ENCODE results near the gene PTPRM.
"Not testable (repeated sequence)": the region's sequence is repeated elsewhere in the genome, so short reads cannot be mapped to it uniquely, and the experiment has no call there.

Gene PTPRM

DNA sequence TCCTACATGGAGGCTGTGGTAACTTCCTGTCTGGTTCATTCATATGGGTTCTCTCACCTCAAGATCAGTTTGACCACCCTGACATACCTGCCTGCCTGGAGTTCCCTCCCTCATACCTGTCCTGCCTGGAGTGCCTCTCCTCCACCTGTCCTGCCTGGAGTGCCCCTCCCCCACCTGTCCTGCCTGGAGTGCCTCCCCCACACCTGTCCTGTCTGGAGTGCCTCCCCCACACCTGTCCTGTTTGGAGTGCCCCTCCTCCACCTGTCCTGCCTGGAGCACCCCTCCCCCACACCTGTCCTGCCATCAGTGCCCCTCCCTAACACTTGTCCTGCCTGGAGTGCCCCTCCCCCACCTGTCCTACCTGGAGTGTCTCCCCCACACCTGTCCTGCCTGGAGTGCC, 461.9 kb downstream of the PTPRM start:
- DNase-seq = no peak

DNA sequence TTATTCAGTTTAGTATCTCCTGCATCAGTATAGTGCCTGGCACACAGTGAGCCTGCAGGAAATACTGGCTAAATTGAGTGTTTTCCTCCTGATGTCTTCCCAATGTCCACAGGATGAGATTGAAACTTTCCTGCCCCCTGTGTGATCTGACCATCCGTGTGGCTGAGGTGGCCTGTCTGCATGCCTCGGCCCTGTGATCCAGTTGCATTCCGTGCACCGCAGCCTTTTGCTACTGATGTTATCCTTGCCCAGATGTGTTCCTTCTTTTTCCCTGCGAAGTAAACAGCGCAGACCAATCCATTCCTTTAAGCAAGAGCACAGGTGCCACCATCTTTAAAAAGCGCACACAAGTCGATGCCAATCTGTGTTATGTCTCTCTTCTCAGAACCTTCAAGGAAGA, 462.6 kb downstream of the PTPRM start:
- DNase-seq = no peak

DNA sequence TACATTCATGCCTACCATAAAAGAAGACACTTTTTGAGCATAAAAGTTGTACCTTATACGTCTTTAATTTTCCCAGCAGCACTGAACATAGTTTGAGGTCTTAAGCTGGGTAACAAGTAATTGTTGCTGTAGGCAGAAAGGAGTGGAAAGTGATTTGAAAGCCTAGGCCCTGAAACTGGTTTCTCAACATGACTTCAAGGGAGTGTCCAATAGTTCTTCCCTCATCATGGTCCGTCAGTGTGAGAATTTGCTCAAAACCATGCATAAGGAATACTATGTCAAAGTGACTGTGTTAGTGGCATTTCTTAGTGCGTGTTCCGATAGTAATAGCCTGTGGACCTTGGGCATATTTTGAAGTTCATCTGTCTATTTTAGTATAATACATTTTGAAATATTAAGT, 463.1 kb downstream of the PTPRM start:
- no peak for DNase-seq

DNA sequence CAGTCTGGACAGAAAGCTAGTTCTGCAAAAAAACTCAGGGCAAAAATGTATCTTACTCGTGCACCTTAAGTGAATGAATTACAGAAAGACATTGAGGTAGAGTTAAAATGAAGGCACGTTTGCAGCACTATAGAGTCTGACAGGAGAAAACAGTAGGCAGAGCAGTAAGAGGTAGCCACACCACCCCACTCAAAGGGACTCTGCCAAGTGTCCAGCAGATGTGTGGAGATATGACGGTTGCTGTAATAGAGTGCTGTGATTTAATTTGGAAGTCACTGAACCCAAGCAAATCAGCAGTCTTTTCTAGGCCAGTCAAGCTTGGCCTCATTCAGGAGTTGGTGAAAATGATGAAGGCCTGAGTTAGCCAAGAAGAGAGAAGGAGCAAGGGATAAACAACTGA, 464.4 kb downstream of the PTPRM start:
- DNase-seq = no peak

DNA sequence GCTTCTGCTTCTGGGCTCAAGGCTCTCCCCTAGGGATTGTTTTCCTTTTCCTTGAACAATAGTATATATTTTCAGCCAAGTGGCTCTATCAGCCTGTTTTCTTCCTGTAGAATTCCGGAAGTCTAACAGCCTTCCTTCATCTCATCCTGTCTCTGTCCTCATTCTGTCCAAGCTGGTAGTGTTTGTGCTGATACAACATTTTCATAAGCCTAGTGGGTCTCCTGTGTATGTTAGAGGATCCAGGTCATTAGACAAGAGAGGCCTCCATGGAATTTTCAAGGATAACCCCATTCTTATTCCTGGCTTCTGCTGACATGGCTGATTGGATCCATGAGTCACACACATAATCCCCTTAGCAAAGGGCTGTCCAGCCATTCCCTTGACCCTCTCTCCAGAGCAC, 467.6 kb downstream of the PTPRM start:
- DNase-seq = no peak

DNA sequence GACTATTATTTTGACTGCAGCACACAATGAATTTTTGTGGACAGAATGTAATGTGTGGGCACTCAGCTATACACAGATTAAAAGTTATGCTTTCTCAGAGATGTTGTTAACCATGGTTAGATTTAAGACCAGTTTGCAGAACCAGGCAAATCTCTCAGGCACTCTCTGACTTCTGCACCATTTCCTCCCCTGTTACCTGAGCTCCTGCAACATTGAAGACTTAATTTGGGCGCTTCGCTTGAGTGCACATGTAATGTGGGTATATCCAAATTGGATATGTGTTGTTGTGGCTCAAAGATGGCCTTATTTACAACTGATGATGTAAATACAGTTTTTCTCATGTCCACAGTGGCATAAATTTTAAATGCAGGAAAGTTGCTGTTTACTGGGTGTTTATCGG, 469.4 kb downstream of the PTPRM start:
- no peak for DNase-seq

DNA sequence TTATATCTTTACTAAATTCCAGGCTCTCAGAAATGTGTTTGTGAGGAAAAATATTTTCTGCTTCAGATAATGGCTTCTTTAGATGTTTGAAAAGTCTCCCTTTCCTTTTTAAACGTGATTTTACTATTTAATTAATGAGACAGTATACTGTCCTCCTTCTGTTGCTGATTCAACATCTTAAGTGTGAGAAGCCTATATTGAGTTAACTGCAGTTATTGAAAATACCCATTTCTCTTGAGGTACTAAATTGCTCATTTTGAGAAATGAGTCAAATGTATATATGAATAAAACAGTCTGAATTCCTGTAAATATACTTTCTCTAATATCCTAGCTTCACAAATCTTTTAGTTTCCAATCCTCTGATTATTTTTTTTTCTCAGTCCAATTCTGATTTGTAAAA, 470.2 kb downstream of the PTPRM start:
- no peak for DNase-seq

DNA sequence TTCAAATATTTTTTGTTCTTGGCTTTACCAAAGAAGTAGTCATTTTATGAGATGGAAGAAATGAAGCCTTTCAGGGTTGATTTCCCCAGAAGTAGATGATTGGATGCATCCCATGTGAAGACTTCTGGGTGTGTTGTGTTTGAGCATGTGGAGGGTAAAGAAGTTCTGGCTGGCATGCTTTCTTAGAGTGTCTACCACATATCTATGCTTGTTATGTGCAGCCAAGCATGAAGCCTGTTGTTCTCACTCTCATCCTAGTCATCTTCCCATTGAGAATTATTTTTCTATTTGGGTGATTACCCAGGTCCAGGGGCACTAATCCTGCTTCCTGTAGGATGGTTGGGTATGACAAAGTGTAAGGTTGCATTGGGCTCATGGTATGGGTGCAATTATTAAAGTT, 472.9 kb downstream of the PTPRM start:
- no peak for DNase-seq

DNA sequence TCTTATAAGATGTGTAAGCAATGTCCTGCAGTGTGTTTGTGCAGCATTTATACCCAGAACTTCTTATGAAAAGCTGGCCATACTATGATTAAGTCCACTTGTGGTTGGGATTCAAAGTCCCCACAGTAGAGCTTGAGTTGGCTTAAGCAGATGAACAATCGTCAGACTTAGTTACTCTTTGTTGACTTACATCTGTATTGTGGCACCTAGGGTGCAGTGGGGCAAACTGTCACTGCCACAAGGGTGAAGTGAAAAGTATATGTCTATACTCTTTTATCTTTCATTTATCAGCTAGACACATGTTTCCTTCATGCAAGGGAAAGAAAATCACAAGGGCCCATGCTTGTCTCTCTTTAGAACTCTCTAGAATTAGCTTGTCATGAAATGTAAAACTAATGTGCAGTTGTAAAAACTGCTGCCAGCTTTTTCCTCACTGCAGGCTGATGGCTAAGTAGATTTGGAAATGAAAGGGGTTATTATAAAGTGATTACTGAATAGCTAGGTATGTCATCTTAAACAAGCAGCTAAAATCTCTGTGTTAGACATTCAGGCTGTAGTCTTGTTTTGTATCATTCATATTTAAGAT, 474.5 kb downstream of the PTPRM start:
- DNase-seq = no peak

DNA sequence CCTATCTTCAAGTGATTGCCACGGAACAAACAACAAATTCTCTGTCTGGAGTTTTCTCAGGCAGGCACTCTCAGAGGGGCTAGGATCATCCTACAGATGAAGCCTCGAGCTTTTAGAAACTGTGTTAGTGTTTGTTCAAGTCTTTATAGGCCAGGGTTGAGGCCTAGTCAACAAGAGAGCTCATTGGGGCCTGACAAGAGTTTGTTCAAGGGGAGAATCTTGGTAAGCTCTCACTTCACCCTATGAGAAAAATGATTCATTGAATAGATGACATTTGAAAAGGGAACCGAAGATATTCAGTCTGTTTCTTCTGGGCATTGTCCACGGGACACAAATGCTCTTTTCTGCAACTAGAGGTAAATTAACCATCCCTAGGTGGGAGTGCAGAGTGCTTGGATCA, 476.9 kb downstream of the PTPRM start:
- no peak for DNase-seq

DNA sequence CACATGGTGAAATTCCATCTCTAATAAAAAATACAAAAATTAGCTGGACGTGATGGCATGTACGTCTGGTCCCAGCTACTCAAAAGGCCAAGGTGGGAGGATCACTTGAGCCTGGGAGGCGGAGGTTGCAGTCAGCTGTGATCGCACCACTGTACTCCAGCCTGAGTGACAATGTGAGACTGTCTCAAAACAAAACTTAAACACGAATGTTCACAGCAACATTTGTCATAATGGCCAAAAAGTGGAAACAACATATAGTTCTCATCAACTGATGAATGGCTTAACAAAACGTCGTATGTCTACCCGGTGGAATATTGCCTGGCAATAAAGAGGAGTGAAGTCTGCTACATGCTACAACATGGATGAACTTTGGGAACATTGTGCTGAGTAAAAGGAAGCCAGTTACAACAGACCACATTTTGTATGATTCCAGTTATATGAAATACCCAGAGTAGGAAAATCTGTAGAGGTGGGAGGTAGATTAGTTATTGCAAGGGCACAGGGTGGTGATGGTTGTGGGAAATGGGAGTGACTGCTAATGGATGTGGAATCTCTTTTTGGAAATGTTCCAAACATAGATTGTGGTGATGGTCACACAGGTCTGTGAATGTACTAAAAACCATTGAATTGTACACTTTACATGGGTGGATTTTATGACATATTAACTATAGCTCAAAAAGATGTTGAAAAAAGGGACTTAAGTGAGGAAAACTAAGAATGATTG, 478.2 kb downstream of the PTPRM start:
- no peak for DNase-seq

DNA sequence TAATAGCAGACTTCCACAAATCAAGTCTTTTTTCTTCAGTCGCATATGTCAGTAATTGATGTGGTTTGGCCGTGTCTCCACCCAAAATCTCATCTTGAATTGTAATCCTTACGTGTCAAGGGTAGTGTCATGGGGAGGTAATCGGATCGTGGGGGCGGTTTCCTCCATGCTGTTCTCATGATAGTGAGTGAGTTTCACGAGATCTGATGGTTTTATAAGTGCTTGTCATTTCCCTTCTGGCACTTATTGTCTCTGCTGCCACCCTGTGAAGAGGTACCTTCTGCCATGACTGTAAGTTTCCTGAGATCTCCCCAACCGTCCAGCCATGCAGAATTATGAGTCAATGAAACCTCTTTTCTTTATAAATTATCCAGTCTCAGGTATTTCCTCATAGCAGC, 478.8 kb downstream of the PTPRM start:
- peak; percentile 3 to 24 for DNase-seq

DNA sequence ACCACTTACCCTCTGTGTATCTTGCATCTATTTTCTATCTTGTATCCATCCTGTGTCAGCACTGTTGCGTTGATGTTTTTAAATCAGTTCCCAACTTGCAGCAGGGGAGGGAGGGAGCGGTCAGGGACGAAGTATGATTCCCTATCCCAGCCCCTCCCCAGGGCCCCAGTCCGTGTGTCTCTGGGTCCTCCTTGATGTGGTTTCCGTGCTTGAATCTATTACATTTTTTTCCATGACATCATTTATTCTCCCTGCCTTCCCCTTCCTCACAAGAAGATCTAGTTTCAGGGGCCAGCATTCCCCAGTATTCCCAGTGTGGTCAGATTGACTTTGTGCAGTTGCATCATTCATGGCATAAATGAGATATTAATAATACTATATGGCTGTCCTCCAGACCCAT, 479.3 kb downstream of the PTPRM start:
- DNase-seq = no peak

DNA sequence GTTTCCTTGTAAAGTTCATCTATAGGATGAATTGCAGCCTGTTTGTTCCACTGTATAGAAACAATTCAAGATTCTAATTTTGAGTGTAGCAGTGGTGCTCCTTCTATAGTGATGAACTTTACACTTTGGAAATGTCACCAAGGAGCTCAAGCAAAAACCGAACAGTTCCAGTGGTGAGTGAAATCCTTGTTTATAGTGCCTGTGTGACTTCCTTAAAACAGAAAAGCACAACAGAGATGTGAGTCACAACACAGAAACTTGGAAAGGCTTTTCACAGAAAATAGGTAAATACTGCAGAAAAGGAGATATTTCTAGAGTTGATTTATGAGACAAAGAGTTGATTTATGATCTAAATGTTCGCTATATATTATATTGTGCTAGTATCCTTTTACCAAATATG, 482.0 kb downstream of the PTPRM start:
- no peak for DNase-seq

DNA sequence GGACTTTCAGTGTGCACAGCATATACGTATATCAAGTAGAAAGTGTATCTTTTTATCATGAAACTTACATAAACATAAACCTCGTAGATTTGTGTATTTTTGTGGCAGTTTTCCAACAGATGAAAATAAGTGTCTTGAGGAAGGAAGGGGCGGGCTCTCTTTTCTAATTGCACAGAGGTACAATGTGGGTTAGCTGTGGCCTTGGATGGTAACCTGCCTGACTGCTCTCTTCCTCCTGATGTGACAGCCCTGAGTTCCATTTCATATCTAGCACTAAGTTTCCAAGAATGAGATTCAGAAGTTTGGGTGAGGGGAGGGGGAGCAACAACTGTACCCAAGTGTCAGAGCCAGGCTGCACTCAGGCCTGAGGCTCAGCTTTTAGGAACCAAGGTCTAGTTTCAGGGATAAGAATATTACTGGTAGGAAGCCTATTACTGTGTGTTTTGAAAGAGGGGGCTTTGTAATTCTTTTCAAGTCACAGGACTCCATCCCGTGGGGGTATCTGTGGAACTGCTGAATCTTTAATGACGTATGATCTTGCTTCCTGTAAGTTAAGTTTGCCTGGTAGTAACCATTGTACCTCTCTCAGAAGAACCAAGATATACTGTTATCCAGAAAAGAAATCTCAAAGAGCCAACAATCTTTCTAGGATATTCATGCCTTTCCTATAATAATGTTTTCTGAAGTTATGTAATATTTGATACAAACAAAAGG, 483.7 kb downstream of the PTPRM start:
- DNase-seq = no peak

DNA sequence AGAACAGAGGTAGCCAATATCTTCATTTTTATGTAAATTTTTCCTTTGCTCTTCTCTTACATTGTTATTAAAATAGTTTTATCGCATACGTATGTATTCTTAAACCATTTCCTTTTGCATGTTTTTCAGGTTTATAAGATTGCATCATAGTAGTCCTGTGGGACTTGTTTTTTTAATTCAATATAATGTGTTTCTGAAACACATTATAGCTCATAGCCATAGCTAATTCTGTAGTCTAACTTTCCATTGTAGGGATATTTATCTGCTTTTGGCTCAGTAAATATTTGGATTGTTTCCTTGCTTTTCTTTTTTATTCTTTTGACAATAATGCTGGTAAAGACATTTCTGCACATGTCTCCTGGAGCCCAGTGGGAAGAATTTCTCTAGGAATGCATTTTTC, 484.3 kb downstream of the PTPRM start:
- DNase-seq = no peak

DNA sequence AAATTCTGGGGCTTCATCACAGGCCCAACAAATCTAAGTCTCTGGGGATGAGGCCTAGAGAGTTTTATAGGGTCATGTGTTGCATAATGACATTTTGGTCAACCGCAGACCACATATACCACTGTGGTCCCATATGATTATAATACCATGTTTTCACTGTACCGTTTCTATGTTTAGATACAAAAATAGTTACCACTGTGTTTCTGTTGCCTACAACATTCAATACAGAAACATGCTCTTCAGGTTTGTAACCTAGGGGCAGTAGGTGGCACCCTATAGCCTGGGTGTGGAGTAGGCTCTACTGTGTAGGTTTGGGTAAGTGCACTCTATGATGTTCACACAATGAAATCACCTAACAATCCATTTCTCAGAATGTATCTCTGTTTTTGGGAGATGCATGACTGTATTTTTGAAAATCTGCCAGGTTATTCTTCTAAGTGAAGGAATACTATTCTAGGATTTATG, 485.2 kb downstream of the PTPRM start:
- DNase-seq = no peak

DNA sequence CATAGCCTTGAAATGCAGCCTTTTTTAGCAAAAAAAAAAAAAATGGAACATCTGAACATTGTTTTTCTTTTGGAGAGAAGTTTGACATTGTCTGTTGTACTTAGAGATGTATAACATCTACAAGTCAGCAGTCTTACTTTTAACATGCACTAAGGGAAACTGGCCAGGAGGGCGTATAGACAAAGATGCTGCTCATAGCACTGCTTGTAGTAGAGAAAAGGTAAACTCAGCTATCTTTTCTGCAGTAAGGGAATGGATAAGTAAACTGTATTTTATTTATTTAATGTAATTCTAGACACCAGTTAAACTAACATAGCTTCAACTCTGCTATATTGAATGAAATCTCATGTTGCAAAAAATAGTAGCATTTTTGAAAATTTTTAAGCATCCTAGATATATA, 489.6 kb downstream of the PTPRM start:
- no peak for DNase-seq

DNA sequence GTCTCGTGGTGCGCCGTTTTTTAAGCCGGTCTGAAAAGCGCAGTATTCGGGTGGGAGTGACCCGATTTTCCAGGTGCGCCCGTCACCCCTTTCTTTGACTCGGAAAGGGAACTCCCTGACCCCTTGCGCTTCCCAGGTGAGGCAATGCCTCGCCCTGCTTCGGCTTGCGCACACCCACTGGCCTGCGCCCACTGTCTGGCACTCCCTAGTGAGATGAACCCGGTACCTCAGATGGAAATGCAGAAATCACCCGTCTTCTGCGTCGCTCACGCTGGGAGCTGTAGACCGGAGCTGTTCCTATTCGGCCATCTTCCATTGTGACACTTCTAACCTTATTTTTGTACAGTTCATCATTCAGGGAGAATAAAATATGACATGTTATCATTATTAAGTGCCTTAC, 496.0 kb downstream of the PTPRM start:
- not testable (repeated sequence) for DNase-seq

DNA sequence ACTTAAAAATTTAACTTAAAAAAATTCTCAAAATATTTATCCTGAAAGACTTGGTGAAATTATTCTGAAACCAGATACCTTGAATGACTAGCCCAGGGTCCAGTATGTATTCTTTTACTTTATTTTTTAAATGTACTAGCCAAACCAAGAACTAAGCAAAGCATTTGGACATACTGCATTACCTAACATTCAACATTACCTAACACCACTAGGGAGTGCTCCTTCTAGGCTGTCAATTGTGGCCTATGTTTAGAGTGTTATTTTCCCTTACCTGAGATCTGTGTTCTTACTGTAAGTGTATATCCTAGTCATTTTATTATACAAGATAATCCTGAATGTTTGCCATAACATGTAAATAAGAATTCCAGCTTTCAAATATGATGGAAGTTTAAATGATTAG, 496.6 kb downstream of the PTPRM start:
- no peak for DNase-seq

DNA sequence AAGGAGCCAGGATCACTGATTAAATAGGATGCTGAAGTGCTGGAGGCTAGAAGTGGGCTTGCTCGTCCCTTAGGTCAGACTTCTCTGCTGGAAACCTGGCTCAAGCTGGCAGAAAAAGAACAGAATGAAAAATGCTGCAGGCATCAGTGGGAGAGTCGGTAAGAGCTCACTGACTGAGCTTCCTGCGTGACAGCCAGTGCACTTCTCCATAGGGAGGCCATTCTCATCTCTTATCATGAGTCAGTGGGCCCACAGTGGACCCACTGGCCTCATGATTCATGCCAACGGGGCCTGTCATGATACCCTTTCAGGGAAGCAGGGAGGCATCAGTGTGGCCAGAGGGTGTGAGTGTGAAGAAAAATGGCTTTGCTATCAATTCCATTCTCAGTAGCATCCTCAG, 498.2 kb downstream of the PTPRM start:
- no peak for DNase-seq

DNA sequence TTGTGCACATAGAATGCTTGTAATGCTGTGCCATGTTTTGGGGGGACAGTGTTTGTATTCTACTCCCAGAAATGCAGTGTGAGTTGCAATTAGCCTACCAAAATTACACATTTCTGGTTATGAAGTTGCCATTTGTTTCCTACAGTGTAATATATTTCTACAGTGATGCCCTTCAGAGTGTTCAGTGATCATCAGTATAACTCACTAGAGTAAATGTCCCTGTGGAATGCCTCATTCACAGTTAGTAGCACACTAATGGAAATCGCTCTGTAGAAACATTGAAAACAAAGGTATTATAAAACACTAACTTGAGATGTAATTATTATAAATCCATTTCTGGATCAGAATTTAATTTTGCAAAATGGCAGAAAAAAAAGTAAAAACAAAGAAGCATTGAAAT, 498.7 kb downstream of the PTPRM start:
- DNase-seq = no peak

DNA sequence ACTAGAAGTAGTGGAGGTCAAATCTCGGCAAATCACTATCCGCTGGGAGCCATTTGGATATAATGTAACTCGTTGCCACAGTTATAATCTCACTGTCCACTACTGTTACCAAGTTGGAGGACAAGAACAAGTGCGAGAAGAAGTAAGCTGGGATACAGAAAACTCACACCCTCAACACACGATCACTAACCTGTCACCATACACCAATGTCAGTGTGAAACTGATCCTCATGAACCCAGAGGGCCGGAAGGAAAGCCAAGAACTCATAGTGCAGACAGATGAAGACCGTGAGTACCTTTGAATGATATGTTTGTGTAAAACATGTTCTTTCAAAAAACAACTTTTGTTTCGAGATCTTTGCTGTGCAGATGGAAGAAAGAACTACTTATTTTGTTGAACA, 502.6 kb downstream of the PTPRM start:
- DNase-seq = no peak

DNA sequence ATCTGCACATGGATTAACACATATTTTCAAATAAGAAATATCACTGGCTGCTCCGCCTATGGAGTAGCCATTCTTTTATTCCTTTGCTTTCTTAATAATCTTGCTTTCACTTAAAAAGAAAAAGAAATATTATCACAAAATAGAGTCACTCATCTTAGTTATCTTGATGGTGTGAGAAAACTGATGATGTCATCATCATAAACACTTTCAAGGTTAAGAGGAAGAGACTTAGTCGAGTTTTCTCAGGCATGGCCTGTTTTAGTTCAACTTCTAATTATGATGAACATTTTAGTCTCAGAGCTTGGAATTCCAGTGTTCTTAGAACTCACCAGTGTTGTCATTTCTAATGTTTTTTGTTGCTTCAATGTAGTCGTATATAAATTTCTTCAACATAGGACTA, 506.1 kb downstream of the PTPRM start:
- no peak for DNase-seq

DNA sequence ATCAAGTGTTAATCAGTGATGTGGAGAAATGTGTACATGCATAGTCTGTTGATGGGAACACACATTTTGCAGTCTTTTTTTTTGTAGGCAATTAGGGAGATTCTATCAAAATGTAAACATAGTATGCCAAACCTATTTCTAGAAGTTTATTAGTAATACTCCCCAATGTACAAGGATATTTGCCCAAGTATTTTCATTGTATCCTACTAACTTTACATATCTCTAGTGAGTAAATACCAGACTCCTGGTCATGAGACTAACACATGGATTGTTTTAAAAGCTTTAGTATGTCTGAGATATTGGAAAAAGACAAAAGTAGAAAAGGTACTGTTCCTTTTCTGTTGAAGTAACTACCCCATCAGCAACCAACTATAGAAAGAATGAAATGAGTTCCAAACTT, 513.0 kb downstream of the PTPRM start:
- DNase-seq = no peak

All from stimulated activated CD4-positive, alpha-beta T cell treated with anti-CD3 and anti-CD28 coated beads, Interleukin-2, amount 100 ng/mL, for 48 hours (primary cell).